A673 (cell line): ENCODE results near the gene SPNS2. TPM values are rescaled to one million over a fixed set of nuclear protein-coding genes. Genes with fewer than 3 reads are reported as not detected.

Experiments
- BruUV-seq: library from RNA; stranded (reverse); fragments of 400-500 nt; replicated peaks from 2 replicates; lab custom pipeline; 2021; lab: Mats Ljungman, UMichigan
- CTCF ChIA-PET: fragments of 300-600 bp; sonication (Branson Sonifier 250); formaldehyde crosslinking; loops from one replicate; lab custom pipeline; 2022; ENCODE audit warnings: antibody characterized with exemption; lab: Charles Lee
- POLR2A ChIA-PET: fragments of 300-600 bp; sonication (Branson Sonifier 250); formaldehyde crosslinking; loops from one replicate; lab custom pipeline; 2022; ENCODE audit warnings: antibody characterized with exemption; ENCODE audit not compliant: low non-redundant PET; lab: Charles Lee
- DNase-seq: peaks from one replicate; pipeline ENCODE4 v3.0.0-alpha.2; 2015; ENCODE audit warnings: low spot score
- H3K27ac ChIP-seq: fragments of 200-600 bp; sonication (generic); 2 replicates; pipeline ENCODE4 v1.5.1; 2016; ENCODE audit warnings: mixed run types, low read depth, mild to moderate bottlenecking, mixed read lengths, antibody characterized with exemption, low read length; ENCODE audit not compliant: poor library complexity, severe bottlenecking
- H3K27me3 ChIP-seq: fragments of 200-600 bp; sonication (generic); replicated peaks from 2 replicates; pipeline ENCODE4 v1.6.1; 2017; ENCODE audit warnings: mixed run types, low read depth, mild to moderate bottlenecking, mixed read lengths, antibody characterized with exemption, low read length; ENCODE audit not compliant: insufficient read depth, poor library complexity
- H3K36me3 ChIP-seq: fragments of 200-600 bp; sonication (generic); 2 replicates; pipeline ENCODE4 v1.6.1; 2016; ENCODE audit warnings: mixed run types, mild to moderate bottlenecking, mixed read lengths, antibody characterized with exemption, low read length; ENCODE audit not compliant: insufficient read depth, poor library complexity, severe bottlenecking
- H3K4me1 ChIP-seq: fragments of 200-600 bp; sonication (generic); 2 replicates; pipeline ENCODE4 v1.6.1; 2017; ENCODE audit warnings: mixed run types, mild to moderate bottlenecking, mixed read lengths, antibody characterized with exemption, low read length; ENCODE audit not compliant: insufficient read depth, poor library complexity, severe bottlenecking
- H3K4me3 ChIP-seq: fragments of 200-600 bp; sonication (generic); 2 replicates; pipeline ENCODE4 v1.5.1; 2016; ENCODE audit warnings: low read depth, mixed run types, mild to moderate bottlenecking, mixed read lengths, low read length; ENCODE audit not compliant: poor library complexity, severe bottlenecking
- H3K9me3 ChIP-seq: fragments of 200-600 bp; sonication (generic); 2 replicates; pipeline ENCODE4 v1.6.1; 2016; ENCODE audit warnings: mixed run types, low read depth, mild to moderate bottlenecking, mixed read lengths, antibody characterized with exemption, low read length; ENCODE audit not compliant: poor library complexity, severe bottlenecking
- EZH2 ChIP-seq: fragments of 200-600 bp; sonication (generic); IDR thresholded peaks from 2 replicates; pipeline ENCODE4 v1.6.1; 2017; ENCODE audit warnings: borderline replicate concordance, low read depth, mild to moderate bottlenecking, mixed read lengths, antibody characterized with exemption, low read length; ENCODE audit not compliant: poor library complexity, severe bottlenecking
- intact Hi-C: fragments of 100-400 bp; cut with micrococcal nuclease; formaldehyde crosslinking; loops from one replicate; pipeline ENCODE4 v1.10.0; 2022; ENCODE audit not compliant: unreplicated experiment
- total RNA-seq: library from RNA; stranded (reverse); gene quantifications from 2 replicates; pipeline ENCODE4 v1.2.3, GENCODE V29; 2021
- TF ChIP-seq, protein P1 (sequence below): fragments of 300-800, 200-600 bp; sonication (generic); conservative IDR thresholded peaks from 2 replicates; pipeline ENCODE4 v1.5.1; 2017; ENCODE audit warnings: low read depth, mild to moderate bottlenecking, antibody characterized with exemption, low read length, moderate library complexity, mixed read lengths

The SPNS2 gene
- total RNA-seq, 1 experiment from 2014 or later, result not detected

- no peaks in the 10 kb centered on the region for H3K9me3 ChIP-seq
- no peaks in the 10 kb centered on the region for H3K27me3 ChIP-seq
- intact Hi-C loops, result no loop called here
- ChIA-PET POLR2A (no interaction called here), CTCF (no interaction called here)
- no peak for TF ChIP-seq EZH2
- TF ChIP-seq, protein P1, sequence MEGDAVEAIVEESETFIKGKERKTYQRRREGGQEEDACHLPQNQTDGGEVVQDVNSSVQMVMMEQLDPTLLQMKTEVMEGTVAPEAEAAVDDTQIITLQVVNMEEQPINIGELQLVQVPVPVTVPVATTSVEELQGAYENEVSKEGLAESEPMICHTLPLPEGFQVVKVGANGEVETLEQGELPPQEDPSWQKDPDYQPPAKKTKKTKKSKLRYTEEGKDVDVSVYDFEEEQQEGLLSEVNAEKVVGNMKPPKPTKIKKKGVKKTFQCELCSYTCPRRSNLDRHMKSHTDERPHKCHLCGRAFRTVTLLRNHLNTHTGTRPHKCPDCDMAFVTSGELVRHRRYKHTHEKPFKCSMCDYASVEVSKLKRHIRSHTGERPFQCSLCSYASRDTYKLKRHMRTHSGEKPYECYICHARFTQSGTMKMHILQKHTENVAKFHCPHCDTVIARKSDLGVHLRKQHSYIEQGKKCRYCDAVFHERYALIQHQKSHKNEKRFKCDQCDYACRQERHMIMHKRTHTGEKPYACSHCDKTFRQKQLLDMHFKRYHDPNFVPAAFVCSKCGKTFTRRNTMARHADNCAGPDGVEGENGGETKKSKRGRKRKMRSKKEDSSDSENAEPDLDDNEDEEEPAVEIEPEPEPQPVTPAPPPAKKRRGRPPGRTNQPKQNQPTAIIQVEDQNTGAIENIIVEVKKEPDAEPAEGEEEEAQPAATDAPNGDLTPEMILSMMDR, result no peak
- H3K4me1 ChIP-seq, result peaks cover 5% of the 10 kb centered on the region
- no peak overlapping the region for H3K4me3 ChIP-seq
- peaks cover 60% of the 10 kb centered on the region for H3K36me3 ChIP-seq
- DNase-seq, result no peak
- BruUV-seq, result no TSS peak
- no peak overlapping the region for H3K27ac ChIP-seq
Measured at GRCh38 chr17:4539576-4540223, 41.0 kb downstream of the SPNS2 start.

GRCh38 chr17:4540224-4540651 is 41.6 kb downstream of the SPNS2 start:
- Histone ChIP-seq H3K27ac (no peak overlapping the region), H3K4me1 (peaks cover 5% of the 10 kb centered on the region), H3K27me3 (no peaks in the 10 kb centered on the region), H3K9me3 (no peaks in the 10 kb centered on the region), H3K36me3 (peaks cover 63% of the 10 kb centered on the region), H3K4me3 (no peak overlapping the region)
- no peak for DNase-seq
- POLR2A ChIA-PET, result no interaction called here
- CTCF ChIA-PET, result no interaction called here
- intact Hi-C loops, result no loop called here
- no TSS peak for BruUV-seq
- no peak for TF ChIP-seq EZH2
- TF ChIP-seq, protein P1, result no peak

DNA sequence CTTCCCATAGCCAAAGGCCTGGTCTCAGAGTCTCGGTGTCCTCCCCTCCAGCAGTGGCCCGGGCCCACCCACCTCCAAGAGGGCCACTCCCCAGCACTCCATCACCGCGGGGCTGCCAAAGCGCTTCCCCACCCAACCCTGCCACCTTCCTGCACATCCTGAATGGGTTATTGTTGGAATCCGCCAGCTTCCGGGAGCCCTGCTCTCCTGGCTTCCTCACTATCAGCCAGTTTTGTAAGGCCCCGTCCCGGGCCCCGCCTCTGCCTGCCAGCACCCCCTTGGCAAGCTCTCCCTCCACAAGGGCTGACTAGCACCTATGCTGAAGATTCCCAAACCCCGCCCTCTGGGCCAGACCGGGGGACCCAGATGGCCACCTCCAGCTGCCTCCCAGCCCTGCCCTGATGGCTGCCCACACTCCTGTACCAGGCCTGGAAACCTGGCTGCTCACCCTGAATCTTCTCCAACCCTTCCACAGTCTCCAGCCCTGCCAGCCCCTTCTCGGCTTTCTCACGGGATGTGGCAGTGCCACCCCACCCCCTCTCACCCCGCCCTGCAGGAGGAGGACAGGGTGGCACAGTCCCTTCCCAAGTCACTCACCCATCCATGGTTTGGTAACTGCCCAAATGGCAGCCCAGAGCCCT is 42.1 kb downstream of the SPNS2 start:
- ChIA-PET CTCF (no interaction called here), POLR2A (no interaction called here)
- intact Hi-C loops, result no loop called here

More for the DNA sequence above, 42.1 kb downstream of the SPNS2 start:
- TF ChIP-seq, protein P1, result no peak
- TF ChIP-seq EZH2, result no peak
- no TSS peak for BruUV-seq
- Histone ChIP-seq H3K4me3 (no peak overlapping the region), H3K27ac (no peak overlapping the region), H3K36me3 (peaks cover 69% of the 10 kb centered on the region), H3K4me1 (peaks cover 5% of the 10 kb centered on the region), H3K9me3 (no peaks in the 10 kb centered on the region), H3K27me3 (no peaks in the 10 kb centered on the region)
- DNase-seq, result no peak
